DMS114 treated with DMSO at 0.1 percent for 48 hours (cell line): ENCODE data around the gene TFF3.

Experiments used
- DNase-seq: peaks from one replicate; lab custom pipeline; 2025; ENCODE audit not compliant: unreplicated experiment; lab: John Stamatoyannopoulos, UW

The TFF3 gene

GRCh38 chr21:42324896-42325295 lies 9.7 kb upstream of the TFF3 start:
- DNase-seq, result no peak

GRCh38 chr21:42321845-42322244 lies 6.6 kb upstream of the TFF3 start:
- no peak for DNase-seq

GRCh38 chr21:42321231-42321630 lies 6.0 kb upstream of the TFF3 start:
- no peak for DNase-seq

- no peak for DNase-seq
Measured at GRCh38 chr21:42320791-42321190, 5.6 kb upstream of the TFF3 start.

- DNase-seq, result no peak
Measured at GRCh38 chr21:42319851-42320572, 4.8 kb upstream of the TFF3 start.

GRCh38 chr21:42319376-42319775 lies 4.2 kb upstream of the TFF3 start:
- no peak for DNase-seq

- no peak for DNase-seq
Measured at GRCh38 chr21:42317826-42318746, 2.9 kb upstream of the TFF3 start.

GRCh38 chr21:42317341-42317741 lies 2.1 kb upstream of the TFF3 start:
- no peak for DNase-seq

GRCh38 chr21:42316891-42317290 lies 1.7 kb upstream of the TFF3 start:
- no peak for DNase-seq

GRCh38 chr21:42314616-42315295 lies 453 bp downstream of the TFF3 start:
- no peak for DNase-seq

- DNase-seq, result no peak
Measured at GRCh38 chr21:42313501-42313969, 1.7 kb downstream of the TFF3 start.

- DNase-seq, result no peak
Measured at GRCh38 chr21:42312626-42313104, 2.5 kb downstream of the TFF3 start.

GRCh38 chr21:42311816-42312625 lies 3.2 kb downstream of the TFF3 start:
- DNase-seq, result no peak

- DNase-seq, result no peak
Measured at GRCh38 chr21:42311160-42311559, 4.0 kb downstream of the TFF3 start.

- DNase-seq, result no peak
Measured at GRCh38 chr21:42310411-42311001, 4.7 kb downstream of the TFF3 start.

GRCh38 chr21:42309753-42310213 lies 5.4 kb downstream of the TFF3 start:
- DNase-seq, result no peak

GRCh38 chr21:42308914-42309752 lies 6.1 kb downstream of the TFF3 start:
- no peak for DNase-seq

GRCh38 chr21:42308161-42308913 lies 6.9 kb downstream of the TFF3 start:
- DNase-seq, result no peak
